CD14-positive monocyte (primary cell): ENCODE measurements around the gene AMDHD2. TPM values are rescaled to one million over a fixed set of nuclear protein-coding genes. Genes with fewer than 3 reads are reported as not detected.
"Not testable (repeated sequence)": the region's sequence is repeated elsewhere in the genome, so short reads cannot be mapped to it uniquely, and the experiment has no call there.

Experiments
- DNase-seq, 3 donors: peaks; one replicate each; pipeline ENCODE4 v3.0.0-alpha.2; 2011 to 2022
- H2AFZ ChIP-seq: 2 replicates; pipeline ENCODE4 v1.6.0; 2012; ENCODE audit warnings: mild to moderate bottlenecking, low read depth, low read length, inconsistent platforms; ENCODE audit not compliant: insufficient read depth, poor library complexity, severe bottlenecking
- H3K27ac ChIP-seq, 2 donors: 1 replicate in 1 of 2; 2 replicates in 1 of 2; pipeline ENCODE4 v1.5.1; 2012 to 2013; ENCODE audit warnings: low read length in 2 of 2, control low read depth in 1 of 2, inconsistent platforms in 1 of 2, low read depth in 1 of 2, mild to moderate bottlenecking in 1 of 2
- H3K27me3 ChIP-seq, 2 donors: one replicate each; pipeline versions ENCODE4 v1.6.0 to v1.6.1; 2011 to 2013; ENCODE audit warnings: low read length in 2 of 2; ENCODE audit not compliant: control insufficient read depth in 2 of 2, insufficient read depth in 2 of 2
- H3K36me3 ChIP-seq, 2 donors: replicated peaks in 1 of 2; 1 replicate in 1 of 2; 2 replicates in 1 of 2; pipeline versions ENCODE4 v1.5.1 to v1.6.1; 2012 to 2013; ENCODE audit warnings: low read length in 2 of 2, control low read depth in 1 of 2, inconsistent platforms in 1 of 2, mild to moderate bottlenecking in 1 of 2; ENCODE audit not compliant: insufficient read depth in 2 of 2, control insufficient read depth in 1 of 2
- H3K4me1 ChIP-seq, 2 donors: 1 replicate in 1 of 2; 2 replicates in 1 of 2; pipeline versions ENCODE4 v1.5.1 to v1.6.1; 2012 to 2013; ENCODE audit warnings: low read length in 2 of 2, control low read depth in 1 of 2, inconsistent platforms in 1 of 2, mild to moderate bottlenecking in 1 of 2, moderate library complexity in 1 of 2; ENCODE audit not compliant: insufficient read depth in 2 of 2, control insufficient read depth in 1 of 2
- H3K4me2 ChIP-seq: replicated peaks from 2 replicates; pipeline ENCODE3; 2012; ENCODE audit warnings: low read length, moderate library complexity, mild to moderate bottlenecking; ENCODE audit not compliant: poor library complexity, severe bottlenecking; ENCODE audit errors: extremely low read depth
- H3K4me3 ChIP-seq, 3 experiments: fragments of 200-600 bp in 1 of 3; sonication (generic) in 1 of 3; replicated peaks in 1 of 3; 1 replicate in 2 of 3; 2 replicates in 1 of 3; pipeline ENCODE4 v1.5.1; 2011 to 2013; ENCODE audit warnings: low read length in 3 of 3, mild to moderate bottlenecking in 3 of 3, control low read depth in 2 of 3, low read depth in 2 of 3, inconsistent platforms in 1 of 3, moderate library complexity in 1 of 3
- H3K79me2 ChIP-seq: 2 replicates; pipeline ENCODE4 v1.6.0; 2012; ENCODE audit warnings: mild to moderate bottlenecking, control low read depth, inconsistent platforms, low read length, moderate library complexity; ENCODE audit not compliant: insufficient read depth
- H3K9ac ChIP-seq: 2 replicates; pipeline ENCODE4 v1.6.0; 2017; ENCODE audit warnings: low read length, mild to moderate bottlenecking; ENCODE audit not compliant: insufficient read depth, poor library complexity, severe bottlenecking
- H3K9me3 ChIP-seq, 2 donors: replicated peaks in 1 of 2; 1 replicate in 1 of 2; 2 replicates in 1 of 2; pipeline versions ENCODE4 v1.5.1 to v1.6.1; 2012 to 2013; ENCODE audit warnings: low read length in 2 of 2, control low read depth in 1 of 2; ENCODE audit not compliant: control insufficient read depth in 1 of 2, insufficient read depth in 1 of 2
- H4K20me1 ChIP-seq: 2 replicates; pipeline ENCODE4 v1.6.0; 2012; ENCODE audit warnings: mild to moderate bottlenecking, low read length, control low read depth, moderate library complexity; ENCODE audit not compliant: insufficient read depth
- H3K27ac Mint-ChIP-seq, 7 donors: one replicate each; pipeline ENCODE4 v1.8.0; 2020; ENCODE audit warnings: mild to moderate bottlenecking in 7 of 7, mixed read lengths in 7 of 7, moderate library complexity in 6 of 7, inconsistent platforms in 2 of 7
- H3K27me3 Mint-ChIP-seq, 3 donors: one replicate each; pipeline ENCODE4 v1.8.0; 2021 to 2022; ENCODE audit warnings: low read depth in 3 of 3, mild to moderate bottlenecking in 3 of 3, mixed read lengths in 3 of 3, moderate library complexity in 3 of 3, inconsistent platforms in 1 of 3
- H3K36me3 Mint-ChIP-seq, 2 donors: one replicate each; pipeline ENCODE4 v1.8.0; 2020; ENCODE audit warnings: mixed read lengths in 2 of 2, inconsistent platforms in 1 of 2, mild to moderate bottlenecking in 1 of 2
- H3K4me1 Mint-ChIP-seq: one replicate; pipeline ENCODE4 v1.8.0; 2020; ENCODE audit warnings: mild to moderate bottlenecking, mixed read lengths
- H3K4me3 Mint-ChIP-seq, 2 donors: one replicate each; pipeline ENCODE4 v1.8.0; 2020; ENCODE audit warnings: mild to moderate bottlenecking in 2 of 2, mixed read lengths in 2 of 2, moderate library complexity in 1 of 2
- H3K9me3 Mint-ChIP-seq, 7 donors: one replicate each; pipeline ENCODE4 v1.8.0; 2020 to 2022; ENCODE audit warnings: mixed read lengths in 7 of 7, mild to moderate bottlenecking in 6 of 7, moderate library complexity in 6 of 7, inconsistent platforms in 2 of 7
- WGBS: methylation state at CpG from one replicate; pipeline ENCODE4 v1.1.5; 2013; ENCODE audit warnings: missing lambda C conversion rate; ENCODE audit not compliant: insufficient coverage; 5-methylcytosine and 5-hydroxymethylcytosine counted together
- intact Hi-C, 2 donors: fragments of 100-400 bp; cut with micrococcal nuclease; formaldehyde crosslinking; loops; one replicate each; pipeline versions ENCODE4 v1.15.0 to v1.15.1; 2023
- polyA plus RNA-seq, 3 donors: library from polyadenylated mRNA; depleted of rRNA in 1 of 3; unstranded in 2 of 3; stranded (reverse) in 1 of 3; fragments of 300-500 nt in 2 of 3; fragments of >200 nt in 1 of 3; fragmentation: Illumina TruSeq in 2 of 3; gene quantifications; 1 replicate in 2 of 3; 2 replicates in 1 of 3; pipeline ENCODE4 v1.2.3, GENCODE V29; 2012 to 2021

AMDHD2 gene
- polyA plus RNA-seq, 3 donors = 6.9 to 57.8 (median 8.4) TPM

DNA sequence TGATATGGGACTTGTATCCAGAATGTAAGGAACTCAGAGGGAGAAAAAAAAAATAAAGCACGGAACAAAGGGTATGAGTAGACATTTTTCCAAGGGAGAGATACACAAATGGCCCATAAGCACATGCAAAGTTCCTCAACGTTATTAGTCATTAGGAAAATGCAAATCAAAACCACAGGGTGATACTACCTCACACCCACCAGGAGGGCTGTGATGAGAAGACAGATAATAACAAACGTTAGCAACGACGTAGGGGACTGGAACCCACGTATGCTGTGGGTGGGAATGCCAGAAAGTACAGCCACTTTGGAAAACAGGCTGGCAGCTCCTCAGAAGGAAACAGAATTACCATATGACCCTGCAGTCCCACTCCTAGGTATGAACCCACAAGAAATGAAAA, 52.5 kb downstream of the AMDHD2 start:
- WGBS = no CpG with 5 or more reads among the region's 6 CpGs
- H3K4me1 ChIP-seq, H3K9me3 Mint-ChIP-seq, H4K20me1 ChIP-seq, H3K4me3 ChIP-seq, H3K27me3 Mint-ChIP-seq, H3K27ac Mint-ChIP-seq, H3K9ac ChIP-seq, H3K4me2 ChIP-seq, H3K27ac ChIP-seq, DNase-seq, H2AFZ ChIP-seq, H3K36me3 Mint-ChIP-seq, H3K4me3 Mint-ChIP-seq, H3K27me3 ChIP-seq, intact Hi-C loops, H3K4me1 Mint-ChIP-seq, H3K9me3 ChIP-seq, H3K79me2 ChIP-seq, H3K36me3 ChIP-seq: not testable (repeated sequence)

DNA sequence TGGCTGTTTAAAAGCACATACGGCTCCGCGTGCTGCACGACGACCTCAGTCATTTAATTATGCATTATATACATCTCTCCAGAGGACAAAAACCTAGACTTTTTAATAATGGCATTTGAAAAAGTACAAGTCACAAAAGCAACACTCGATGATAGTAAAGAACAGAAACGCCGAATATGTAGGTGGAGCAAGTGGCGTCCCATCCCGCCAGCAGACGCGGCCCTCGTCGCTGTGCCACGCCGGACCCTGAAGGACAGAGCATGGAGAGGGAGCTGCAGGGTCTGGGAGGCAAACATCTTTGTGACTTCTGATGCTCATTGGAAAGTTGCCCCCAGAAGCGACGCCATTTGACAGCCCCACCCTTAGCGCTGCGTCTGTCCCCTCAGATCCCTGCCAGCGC, 55.7 kb downstream of the AMDHD2 start:
- H3K4me3 Mint-ChIP-seq, H3K9me3 ChIP-seq, H3K27ac ChIP-seq, H3K79me2 ChIP-seq, H3K4me1 ChIP-seq, H3K9ac ChIP-seq, H3K36me3 ChIP-seq, H3K9me3 Mint-ChIP-seq, H3K4me3 ChIP-seq, H3K27me3 Mint-ChIP-seq, DNase-seq, H2AFZ ChIP-seq, H3K27me3 ChIP-seq, H3K4me2 ChIP-seq, H3K36me3 Mint-ChIP-seq, H3K27ac Mint-ChIP-seq, intact Hi-C loops, H3K4me1 Mint-ChIP-seq, H4K20me1 ChIP-seq: not testable (repeated sequence)
- no CpG with 5 or more reads among the region's 21 CpGs for WGBS

GRCh38 chr16:2577044-2577443, 56.9 kb downstream of the AMDHD2 start:
- H3K4me1 Mint-ChIP-seq, H3K27ac Mint-ChIP-seq, DNase-seq, H3K36me3 ChIP-seq, H3K36me3 Mint-ChIP-seq, intact Hi-C loops, H3K9ac ChIP-seq, H3K4me3 ChIP-seq, H3K9me3 ChIP-seq, H3K27me3 ChIP-seq, H4K20me1 ChIP-seq, H3K27ac ChIP-seq, H3K4me2 ChIP-seq, H3K79me2 ChIP-seq, H2AFZ ChIP-seq, H3K4me3 Mint-ChIP-seq, H3K4me1 ChIP-seq, H3K27me3 Mint-ChIP-seq, H3K9me3 Mint-ChIP-seq: not testable (repeated sequence)
- no CpG with 5 or more reads among the region's 26 CpGs for WGBS

GRCh38 chr16:2578905-2579304, 58.7 kb downstream of the AMDHD2 start:
- no CpG with 5 or more reads among the region's 12 CpGs for WGBS
- H3K4me3 ChIP-seq, H3K27ac ChIP-seq, H3K27me3 Mint-ChIP-seq, H3K9me3 Mint-ChIP-seq, H3K4me3 Mint-ChIP-seq, H2AFZ ChIP-seq, H3K79me2 ChIP-seq, H3K4me1 ChIP-seq, intact Hi-C loops, DNase-seq, H3K36me3 ChIP-seq, H3K27me3 ChIP-seq, H4K20me1 ChIP-seq, H3K36me3 Mint-ChIP-seq, H3K27ac Mint-ChIP-seq, H3K4me2 ChIP-seq, H3K9me3 ChIP-seq, H3K9ac ChIP-seq, H3K4me1 Mint-ChIP-seq: not testable (repeated sequence)
